ENCODE data around the gene CFAP299. TPM values are rescaled to one million over a fixed set of nuclear protein-coding genes. Genes with fewer than 3 reads are reported as not detected.

Gene CFAP299
- polyA plus RNA-seq, 1 experiment: 1.4 TPM

DNA sequence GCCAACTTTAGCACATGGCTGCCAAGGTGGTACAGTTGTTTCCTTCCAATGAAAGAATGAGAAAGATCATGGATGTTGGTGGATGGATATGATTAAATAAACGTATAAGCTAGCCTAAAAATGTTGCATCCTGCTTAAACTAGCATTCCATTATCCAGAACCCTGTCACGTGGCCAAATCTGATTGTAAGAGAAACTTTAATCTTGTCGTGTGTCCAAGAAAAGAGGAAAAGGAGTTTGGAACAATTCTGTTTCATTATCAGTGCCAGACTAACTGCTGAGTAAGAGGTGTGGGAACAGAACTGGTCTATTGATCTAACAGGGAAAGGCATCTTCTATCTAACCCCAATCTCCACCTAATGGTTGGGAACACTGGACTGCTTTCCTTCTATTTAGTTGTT is 369.8 kb downstream of the CFAP299 start:
- no peak for DNase-seq (ENCODE audit: low read depth, low spot score)
- Histone ChIP-seq H3K27ac (ENCODE audit: low read depth, low read length) (no peak overlapping the region), H3K9me3 (ENCODE audit: control insufficient read depth, insufficient read depth, low read length) (no peaks in the 10 kb centered on the region), H3K27me3 (ENCODE audit: control insufficient read depth, insufficient read depth, low read length) (no peaks in the 10 kb centered on the region), H3K4me3 (ENCODE audit: low read depth, low read length) (no peak overlapping the region)
- ChIA-PET POLR2A (no interaction called here), CTCF (no interaction called here)
- TF ChIP-seq, protein P1, sequence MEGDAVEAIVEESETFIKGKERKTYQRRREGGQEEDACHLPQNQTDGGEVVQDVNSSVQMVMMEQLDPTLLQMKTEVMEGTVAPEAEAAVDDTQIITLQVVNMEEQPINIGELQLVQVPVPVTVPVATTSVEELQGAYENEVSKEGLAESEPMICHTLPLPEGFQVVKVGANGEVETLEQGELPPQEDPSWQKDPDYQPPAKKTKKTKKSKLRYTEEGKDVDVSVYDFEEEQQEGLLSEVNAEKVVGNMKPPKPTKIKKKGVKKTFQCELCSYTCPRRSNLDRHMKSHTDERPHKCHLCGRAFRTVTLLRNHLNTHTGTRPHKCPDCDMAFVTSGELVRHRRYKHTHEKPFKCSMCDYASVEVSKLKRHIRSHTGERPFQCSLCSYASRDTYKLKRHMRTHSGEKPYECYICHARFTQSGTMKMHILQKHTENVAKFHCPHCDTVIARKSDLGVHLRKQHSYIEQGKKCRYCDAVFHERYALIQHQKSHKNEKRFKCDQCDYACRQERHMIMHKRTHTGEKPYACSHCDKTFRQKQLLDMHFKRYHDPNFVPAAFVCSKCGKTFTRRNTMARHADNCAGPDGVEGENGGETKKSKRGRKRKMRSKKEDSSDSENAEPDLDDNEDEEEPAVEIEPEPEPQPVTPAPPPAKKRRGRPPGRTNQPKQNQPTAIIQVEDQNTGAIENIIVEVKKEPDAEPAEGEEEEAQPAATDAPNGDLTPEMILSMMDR (IDR thresholded peaks at IDR 0.05; ENCODE audit: low read depth, low read length): no peak

GRCh38 chr4:80709082-80709869 is 373.7 kb downstream of the CFAP299 start:
- H3K9me3 ChIP-seq (ENCODE audit: control insufficient read depth, insufficient read depth, low read length): no peaks in the 10 kb centered on the region
- no peaks in the 10 kb centered on the region for H3K27me3 ChIP-seq (ENCODE audit: control insufficient read depth, insufficient read depth, low read length)
- CTCF ChIA-PET: interaction anchor here (1.5 kb wide), 1 partner anchor 331 kb away, joined by 3 read pairs; no protein-coding TSS in a partner anchor
- POLR2A ChIA-PET: no interaction called here
- no peak overlapping the region for H3K4me3 ChIP-seq (ENCODE audit: low read depth, low read length)
- H3K27ac ChIP-seq (ENCODE audit: low read depth, low read length): no peak overlapping the region
- TF ChIP-seq, protein P1 (IDR thresholded peaks at IDR 0.05; ENCODE audit: low read depth, low read length): no peak
- no peak for DNase-seq (ENCODE audit: low read depth, low spot score)

DNA sequence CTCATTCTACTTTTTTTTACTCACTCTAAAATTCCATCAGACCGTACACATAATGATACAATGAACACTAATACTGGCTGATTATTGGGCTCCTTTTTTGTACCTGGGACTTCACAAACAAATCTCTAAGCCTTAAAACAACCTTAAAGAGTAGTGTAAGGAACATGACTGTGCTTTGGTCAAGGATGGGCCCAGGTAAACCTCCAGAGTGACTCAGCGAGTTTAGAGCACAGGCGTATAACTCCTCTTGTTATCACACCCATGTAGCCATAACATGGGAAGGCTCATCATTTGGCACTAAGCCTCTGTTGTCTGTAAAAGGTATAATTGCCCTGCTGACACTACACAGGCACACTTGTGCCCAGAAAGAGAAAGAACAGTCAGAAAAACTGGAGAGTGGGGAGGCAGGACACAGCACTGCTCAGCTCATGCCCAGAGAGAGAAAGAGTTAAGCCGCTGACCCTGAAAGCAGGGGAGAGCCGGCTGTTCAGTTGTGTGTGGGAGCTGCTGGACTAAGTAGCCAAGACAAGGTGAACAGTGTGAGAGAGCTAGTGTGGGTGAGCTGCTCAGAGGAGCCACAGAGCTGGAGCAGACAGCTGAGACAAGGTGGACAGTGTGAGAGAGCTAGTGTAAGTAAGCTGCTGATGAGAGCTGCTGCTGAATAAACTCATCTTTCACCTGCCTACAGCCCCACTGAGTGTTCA is 375.4 kb downstream of the CFAP299 start:
- POLR2A ChIA-PET: interaction anchor here (0.5 kb wide), 1 partner anchor 100 kb away, joined by 3 read pairs; no protein-coding TSS in a partner anchor

GRCh38 chr4:80711956-80712355 is 376.4 kb downstream of the CFAP299 start:
- H3K27ac ChIP-seq (ENCODE audit: low read depth, low read length): no peak overlapping the region
- POLR2A ChIA-PET: no interaction called here
- TF ChIP-seq, protein P1 (IDR thresholded peaks at IDR 0.05; ENCODE audit: low read depth, low read length): no peak
- no peaks in the 10 kb centered on the region for H3K27me3 ChIP-seq (ENCODE audit: control insufficient read depth, insufficient read depth, low read length)
- CTCF ChIA-PET: interaction anchor here (1.6 kb wide), 1 partner anchor 349 kb away, joined by 6 read pairs; no protein-coding TSS in a partner anchor
- H3K4me3 ChIP-seq (ENCODE audit: low read depth, low read length): no peak overlapping the region
- DNase-seq (ENCODE audit: low read depth, low spot score): no peak
- no peaks in the 10 kb centered on the region for H3K9me3 ChIP-seq (ENCODE audit: control insufficient read depth, insufficient read depth, low read length)

More for the DNA sequence above, 375.4 kb downstream of the CFAP299 start:
- no peaks in the 10 kb centered on the region for H3K27me3 ChIP-seq (ENCODE audit: control insufficient read depth, insufficient read depth, low read length)
- no peak overlapping the region for H3K4me3 ChIP-seq (ENCODE audit: low read depth, low read length)
- DNase-seq (ENCODE audit: low read depth, low spot score): no peak
- TF ChIP-seq, protein P1 (IDR thresholded peaks at IDR 0.05; ENCODE audit: low read depth, low read length): no peak
- CTCF ChIA-PET: no interaction called here
- H3K9me3 ChIP-seq (ENCODE audit: control insufficient read depth, insufficient read depth, low read length): no peaks in the 10 kb centered on the region
- H3K27ac ChIP-seq (ENCODE audit: low read depth, low read length): no peak overlapping the region

DNA sequence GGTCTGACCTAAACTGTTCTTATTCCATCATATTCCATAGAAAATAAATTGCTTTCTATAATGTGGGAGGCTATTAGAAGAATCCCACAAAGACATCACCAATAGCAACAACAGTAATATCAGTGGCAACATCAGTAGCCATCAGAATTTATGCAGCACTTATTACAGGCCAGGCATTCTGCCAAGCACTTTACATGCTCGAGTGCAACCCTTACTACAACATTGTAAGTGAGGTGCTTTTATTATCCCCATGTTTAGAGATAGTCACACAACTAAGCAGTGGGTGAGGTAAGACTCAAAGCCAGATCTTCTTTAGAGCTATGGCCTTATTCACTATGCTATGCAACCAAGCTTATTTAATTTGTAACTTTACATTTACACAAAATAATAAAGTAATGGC is 377.9 kb downstream of the CFAP299 start:
- Histone ChIP-seq H3K27ac (ENCODE audit: low read depth, low read length) (no peak overlapping the region), H3K4me3 (ENCODE audit: low read depth, low read length) (no peak overlapping the region), H3K27me3 (ENCODE audit: control insufficient read depth, insufficient read depth, low read length) (no peaks in the 10 kb centered on the region), H3K9me3 (ENCODE audit: control insufficient read depth, insufficient read depth, low read length) (no peaks in the 10 kb centered on the region)
- ChIA-PET POLR2A (no interaction called here), CTCF (interaction anchor here (1.6 kb wide), 1 partner anchor 351 kb away, joined by 6 read pairs; no protein-coding TSS in a partner anchor)
- TF ChIP-seq, protein P1 (IDR thresholded peaks at IDR 0.05; ENCODE audit: low read depth, low read length): no peak
- no peak for DNase-seq (ENCODE audit: low read depth, low spot score)
